ENCODE measurements around the gene RREB1.

The RREB1 gene

GRCh38 chr6:7216941-7217621 is 109.3 kb downstream of the RREB1 start:
- TF ChIP-seq HDGF (IDR thresholded peaks at IDR 0.05; ENCODE audit: borderline replicate concordance), result no peak
- TF ChIP-seq CTBP1 (IDR thresholded peaks at IDR 0.05; ENCODE audit: borderline replicate concordance), result no peak
- TF ChIP-seq SP1 (IDR thresholded peaks at IDR 0.05), result no peak
- TF ChIP-seq FOXA1 (IDR thresholded peaks at IDR 0.05), result no peak
- no peak for TF ChIP-seq TARDBP (IDR thresholded peaks at IDR 0.05)
- TF ChIP-seq PKNOX1 (IDR thresholded peaks at IDR 0.05), result no peak
- TF ChIP-seq BHLHE40 (IDR thresholded peaks at IDR 0.05; ENCODE audit: borderline replicate concordance), result no peak
- TF ChIP-seq L3MBTL2 (conservative IDR thresholded peaks at IDR 0.05), result no peak
- TF ChIP-seq ELF4 (IDR thresholded peaks at IDR 0.05), result no peak
- no peak for TF ChIP-seq ARNT (IDR thresholded peaks at IDR 0.05)
- no peak for TF ChIP-seq NFRKB (IDR thresholded peaks at IDR 0.05)
- no peak for TF ChIP-seq FOXK2 (IDR thresholded peaks at IDR 0.05)
- no peak for TF ChIP-seq LEF1 (IDR thresholded peaks at IDR 0.05; ENCODE audit: borderline replicate concordance)
- no peak for TF ChIP-seq FOXM1 (IDR thresholded peaks at IDR 0.05; ENCODE audit: borderline replicate concordance)
- no peak for TF ChIP-seq ZNF384 (IDR thresholded peaks at IDR 0.05)
- DNase-seq (ENCODE audit: extremely low spot score), result no peak
- ChIA-PET POLR2A (no interaction called here), CTCF (no interaction called here)

GRCh38 chr6:7218406-7218988 is 110.7 kb downstream of the RREB1 start:
- CTCF ChIA-PET, result no interaction called here
- no peak for TF ChIP-seq ELF4 (IDR thresholded peaks at IDR 0.05)
- no peak for TF ChIP-seq FOXM1 (IDR thresholded peaks at IDR 0.05; ENCODE audit: borderline replicate concordance)
- no peak for TF ChIP-seq ARNT (IDR thresholded peaks at IDR 0.05)
- TF ChIP-seq LEF1 (IDR thresholded peaks at IDR 0.05; ENCODE audit: borderline replicate concordance), result no peak
- no peak for TF ChIP-seq CTBP1 (IDR thresholded peaks at IDR 0.05; ENCODE audit: borderline replicate concordance)
- no peak for TF ChIP-seq TARDBP (IDR thresholded peaks at IDR 0.05)
- TF ChIP-seq FOXK2 (IDR thresholded peaks at IDR 0.05), result no peak
- no peak for TF ChIP-seq SUZ12 (IDR thresholded peaks at IDR 0.05)
- TF ChIP-seq PKNOX1 (IDR thresholded peaks at IDR 0.05), result no peak
- TF ChIP-seq NFRKB (IDR thresholded peaks at IDR 0.05), result no peak
- no peak for TF ChIP-seq BHLHE40 (IDR thresholded peaks at IDR 0.05; ENCODE audit: borderline replicate concordance)
- TF ChIP-seq FOXA1 (IDR thresholded peaks at IDR 0.05), result no peak
- no peak for TF ChIP-seq L3MBTL2 (conservative IDR thresholded peaks at IDR 0.05)
- no peak for TF ChIP-seq HDGF (IDR thresholded peaks at IDR 0.05; ENCODE audit: borderline replicate concordance)
- TF ChIP-seq ZNF384 (IDR thresholded peaks at IDR 0.05), result no peak
- no peak for TF ChIP-seq SP1 (IDR thresholded peaks at IDR 0.05)
- POLR2A ChIA-PET, result no interaction called here
- DNase-seq (ENCODE audit: extremely low spot score), result no peak

- POLR2A ChIA-PET, result no interaction called here
- CTCF ChIA-PET, result interaction anchor here (0.6 kb wide), 1 partner anchor 110 kb away, joined by 3 read pairs; no protein-coding TSS in a partner anchor
- no peak for DNase-seq (ENCODE audit: extremely low spot score)
- TF ChIP-seq CTBP1 (IDR thresholded peaks at IDR 0.05; ENCODE audit: borderline replicate concordance) (no peak), LEF1 (IDR thresholded peaks at IDR 0.05; ENCODE audit: borderline replicate concordance) (no peak), TARDBP (IDR thresholded peaks at IDR 0.05) (no peak), L3MBTL2 (conservative IDR thresholded peaks at IDR 0.05) (no peak), HDGF (IDR thresholded peaks at IDR 0.05; ENCODE audit: borderline replicate concordance) (no peak), ELF4 (IDR thresholded peaks at IDR 0.05) (no peak), PKNOX1 (IDR thresholded peaks at IDR 0.05) (no peak), ZNF384 (IDR thresholded peaks at IDR 0.05) (no peak), FOXM1 (IDR thresholded peaks at IDR 0.05; ENCODE audit: borderline replicate concordance) (no peak), BHLHE40 (IDR thresholded peaks at IDR 0.05; ENCODE audit: borderline replicate concordance) (no peak), FOXA1 (IDR thresholded peaks at IDR 0.05) (no peak), ARNT (IDR thresholded peaks at IDR 0.05) (no peak)
These were observed 111.5 kb downstream of the RREB1 start for GRCh38 chr6:7219310-7219709.

GRCh38 chr6:7222197-7222596 is 114.4 kb downstream of the RREB1 start:
- CTCF ChIA-PET, result no interaction called here
- no peak for TF ChIP-seq TARDBP (IDR thresholded peaks at IDR 0.05)
- TF ChIP-seq CTBP1 (IDR thresholded peaks at IDR 0.05; ENCODE audit: borderline replicate concordance), result no peak
- TF ChIP-seq HDGF (IDR thresholded peaks at IDR 0.05; ENCODE audit: borderline replicate concordance), result no peak
- no peak for TF ChIP-seq BHLHE40 (IDR thresholded peaks at IDR 0.05; ENCODE audit: borderline replicate concordance)
- TF ChIP-seq FOXK2 (IDR thresholded peaks at IDR 0.05), result no peak
- no peak for TF ChIP-seq ARNT (IDR thresholded peaks at IDR 0.05)
- no peak for TF ChIP-seq ZNF384 (IDR thresholded peaks at IDR 0.05)
- TF ChIP-seq FOXM1 (IDR thresholded peaks at IDR 0.05; ENCODE audit: borderline replicate concordance), result no peak
- DNase-seq (ENCODE audit: extremely low spot score), result no peak
- POLR2A ChIA-PET, result no interaction called here

- POLR2A ChIA-PET, result no interaction called here
These were observed 117.0 kb downstream of the RREB1 start for GRCh38 chr6:7224731-7225130.

More at GRCh38 chr6:7224731-7225130, 117.0 kb downstream of the RREB1 start:
- no peak for DNase-seq (ENCODE audit: extremely low spot score)
- no peak for TF ChIP-seq ZNF384 (IDR thresholded peaks at IDR 0.05)
- no peak for TF ChIP-seq FOXM1 (IDR thresholded peaks at IDR 0.05; ENCODE audit: borderline replicate concordance)
- TF ChIP-seq NFRKB (IDR thresholded peaks at IDR 0.05), result no peak
- no peak for TF ChIP-seq SP1 (IDR thresholded peaks at IDR 0.05)
- TF ChIP-seq ELF4 (IDR thresholded peaks at IDR 0.05), result no peak
- TF ChIP-seq FOXK2 (IDR thresholded peaks at IDR 0.05), result no peak
- no peak for TF ChIP-seq ARNT (IDR thresholded peaks at IDR 0.05)
- CTCF ChIA-PET, result no interaction called here
